K562 (cell line): Measurements from ENCODE around the gene AFG1L. TPM values are rescaled to one million over a fixed set of nuclear protein-coding genes. Genes with fewer than 3 reads are reported as not detected.

Source experiments
- BCL6 ChIP-seq: fragments of 250-450 bp; sonication (Bioruptor Pico); IDR thresholded peaks from 2 replicates; pipeline ENCODE4 v1.4.0; 2020
- BRD4 ChIP-seq: fragments of 200-600 bp; sonication (generic); IDR thresholded peaks from 2 replicates; pipeline ENCODE4 v1.6.1; 2017; ENCODE audit warnings: inconsistent platforms
- HOXB6 ChIP-seq: fragments of 250-450 bp; sonication (Bioruptor Pico); IDR thresholded peaks from 2 replicates; pipeline ENCODE4 v1.5.1; 2022; ENCODE audit warnings: mild to moderate bottlenecking, borderline replicate concordance
- ZNF408 ChIP-seq: fragments of 250-450 bp; sonication (Bioruptor Pico); IDR thresholded peaks from 2 replicates; pipeline ENCODE4 v1.4.0; 2020; ENCODE audit warnings: low read depth, mild to moderate bottlenecking, moderate library complexity
- ZNF778 ChIP-seq: fragments of 450-650 bp; formaldehyde crosslinking; IDR thresholded peaks from 2 replicates; pipeline ENCODE4 v1.4.0; 2020; ENCODE audit warnings: mild to moderate bottlenecking, moderate library complexity
- polyA plus RNA-seq, 8 experiments: library from polyadenylated mRNA; depleted of rRNA in 4 of 8; stranded (reverse) in 5 of 8; unstranded in 3 of 8; fragments of >200 nt; fragmentation: Nextera tagmentation in 2 of 8; fragmentation: Illumina TruSeq in 1 of 8; extraction: Ambion mirVana in 2 of 8; extraction: Trizol in 1 of 8; gene quantifications; 2 replicates each; pipeline versions ENCODE4 v1.2.1 to v1.2.3, GENCODE V29; 2011 to 2014; ENCODE audit warnings: inconsistent platforms in 1 of 8, missing spikeins in 1 of 8
- total RNA-seq, 7 experiments: library from RNA; depleted of rRNA in 6 of 7; stranded (reverse); fragments of >200 nt in 6 of 7; fragmentation: Illumina TruSeq in 2 of 7; extraction: Trizol in 2 of 7; gene quantifications; 2 replicates each; pipeline versions ENCODE4 v1.2.1 to v1.2.3, GENCODE V29; 2011 to 2021; ENCODE audit warnings: low replicate concordance in 1 of 7
- TF ChIP-seq, protein P1 (sequence below): sonication (generic); formaldehyde crosslinking; IDR thresholded peaks from 2 replicates; pipeline ENCODE4 v1.8.0; 2023; ENCODE audit warnings: missing genetic modification reagents, mild to moderate bottlenecking, borderline replicate concordance
- TF ChIP-seq, protein P2 (sequence below): fragments of 450-650 bp; IDR thresholded peaks from 2 replicates; pipeline ENCODE4 v1.6.1; 2016; ENCODE audit warnings: low read depth, mild to moderate bottlenecking, moderate library complexity
- TF ChIP-seq, protein P3 (sequence below): fragments of 250-450 bp; sonication (Bioruptor Pico); IDR thresholded peaks from 2 replicates; pipeline ENCODE4 v1.5.0; 2020; ENCODE audit warnings: mild to moderate bottlenecking, borderline replicate concordance
- TF ChIP-seq, protein P4 (sequence below), 2 experiments: fragments of 450-650 bp in 1 of 2; IDR thresholded peaks; 2 replicates each; pipeline ENCODE4 v1.6.1; 2011 to 2017; ENCODE audit warnings: low read depth in 2 of 2, antibody characterized with exemption in 1 of 2, borderline replicate concordance in 1 of 2, low read length in 1 of 2, mild to moderate bottlenecking in 1 of 2, mixed read lengths in 1 of 2; ENCODE audit not compliant: control insufficient read depth in 1 of 2
- TF ChIP-seq, protein P5 (sequence below): fragments of 450-650 bp; IDR thresholded peaks from 2 replicates; pipeline ENCODE4 v1.6.1; 2018; ENCODE audit not compliant: partially characterized antibody

Gene AFG1L
- total and polyA plus RNA-seq, 9 of the 15 experiments (the other 6 are each of a cell fraction or from before 2014, with no cell fraction given), result 2.2 to 15.5 (median 5.8) TPM

GRCh38 chr6:108558372-108559096 lies 263.7 kb downstream of the AFG1L start (continued):
- TF ChIP-seq, protein P1, sequence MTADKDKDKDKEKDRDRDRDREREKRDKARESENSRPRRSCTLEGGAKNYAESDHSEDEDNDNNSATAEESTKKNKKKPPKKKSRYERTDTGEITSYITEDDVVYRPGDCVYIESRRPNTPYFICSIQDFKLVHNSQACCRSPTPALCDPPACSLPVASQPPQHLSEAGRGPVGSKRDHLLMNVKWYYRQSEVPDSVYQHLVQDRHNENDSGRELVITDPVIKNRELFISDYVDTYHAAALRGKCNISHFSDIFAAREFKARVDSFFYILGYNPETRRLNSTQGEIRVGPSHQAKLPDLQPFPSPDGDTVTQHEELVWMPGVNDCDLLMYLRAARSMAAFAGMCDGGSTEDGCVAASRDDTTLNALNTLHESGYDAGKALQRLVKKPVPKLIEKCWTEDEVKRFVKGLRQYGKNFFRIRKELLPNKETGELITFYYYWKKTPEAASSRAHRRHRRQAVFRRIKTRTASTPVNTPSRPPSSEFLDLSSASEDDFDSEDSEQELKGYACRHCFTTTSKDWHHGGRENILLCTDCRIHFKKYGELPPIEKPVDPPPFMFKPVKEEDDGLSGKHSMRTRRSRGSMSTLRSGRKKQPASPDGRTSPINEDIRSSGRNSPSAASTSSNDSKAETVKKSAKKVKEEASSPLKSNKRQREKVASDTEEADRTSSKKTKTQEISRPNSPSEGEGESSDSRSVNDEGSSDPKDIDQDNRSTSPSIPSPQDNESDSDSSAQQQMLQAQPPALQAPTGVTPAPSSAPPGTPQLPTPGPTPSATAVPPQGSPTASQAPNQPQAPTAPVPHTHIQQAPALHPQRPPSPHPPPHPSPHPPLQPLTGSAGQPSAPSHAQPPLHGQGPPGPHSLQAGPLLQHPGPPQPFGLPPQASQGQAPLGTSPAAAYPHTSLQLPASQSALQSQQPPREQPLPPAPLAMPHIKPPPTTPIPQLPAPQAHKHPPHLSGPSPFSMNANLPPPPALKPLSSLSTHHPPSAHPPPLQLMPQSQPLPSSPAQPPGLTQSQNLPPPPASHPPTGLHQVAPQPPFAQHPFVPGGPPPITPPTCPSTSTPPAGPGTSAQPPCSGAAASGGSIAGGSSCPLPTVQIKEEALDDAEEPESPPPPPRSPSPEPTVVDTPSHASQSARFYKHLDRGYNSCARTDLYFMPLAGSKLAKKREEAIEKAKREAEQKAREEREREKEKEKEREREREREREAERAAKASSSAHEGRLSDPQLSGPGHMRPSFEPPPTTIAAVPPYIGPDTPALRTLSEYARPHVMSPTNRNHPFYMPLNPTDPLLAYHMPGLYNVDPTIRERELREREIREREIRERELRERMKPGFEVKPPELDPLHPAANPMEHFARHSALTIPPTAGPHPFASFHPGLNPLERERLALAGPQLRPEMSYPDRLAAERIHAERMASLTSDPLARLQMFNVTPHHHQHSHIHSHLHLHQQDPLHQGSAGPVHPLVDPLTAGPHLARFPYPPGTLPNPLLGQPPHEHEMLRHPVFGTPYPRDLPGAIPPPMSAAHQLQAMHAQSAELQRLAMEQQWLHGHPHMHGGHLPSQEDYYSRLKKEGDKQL, result no peak
- TF ChIP-seq HOXB6 (no peak), BRD4 (peak; percentile 8; the same call in 1 of the 2 replicates), ZNF778 (CRISPR knock-in tag) (no peak), ZNF408 (CRISPR knock-in tag) (no peak), BCL6 (CRISPR knock-in tag) (no peak)
- TF ChIP-seq, protein P2, sequence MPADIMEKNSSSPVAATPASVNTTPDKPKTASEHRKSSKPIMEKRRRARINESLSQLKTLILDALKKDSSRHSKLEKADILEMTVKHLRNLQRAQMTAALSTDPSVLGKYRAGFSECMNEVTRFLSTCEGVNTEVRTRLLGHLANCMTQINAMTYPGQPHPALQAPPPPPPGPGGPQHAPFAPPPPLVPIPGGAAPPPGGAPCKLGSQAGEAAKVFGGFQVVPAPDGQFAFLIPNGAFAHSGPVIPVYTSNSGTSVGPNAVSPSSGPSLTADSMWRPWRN, result no peak
- TF ChIP-seq, protein P3, sequence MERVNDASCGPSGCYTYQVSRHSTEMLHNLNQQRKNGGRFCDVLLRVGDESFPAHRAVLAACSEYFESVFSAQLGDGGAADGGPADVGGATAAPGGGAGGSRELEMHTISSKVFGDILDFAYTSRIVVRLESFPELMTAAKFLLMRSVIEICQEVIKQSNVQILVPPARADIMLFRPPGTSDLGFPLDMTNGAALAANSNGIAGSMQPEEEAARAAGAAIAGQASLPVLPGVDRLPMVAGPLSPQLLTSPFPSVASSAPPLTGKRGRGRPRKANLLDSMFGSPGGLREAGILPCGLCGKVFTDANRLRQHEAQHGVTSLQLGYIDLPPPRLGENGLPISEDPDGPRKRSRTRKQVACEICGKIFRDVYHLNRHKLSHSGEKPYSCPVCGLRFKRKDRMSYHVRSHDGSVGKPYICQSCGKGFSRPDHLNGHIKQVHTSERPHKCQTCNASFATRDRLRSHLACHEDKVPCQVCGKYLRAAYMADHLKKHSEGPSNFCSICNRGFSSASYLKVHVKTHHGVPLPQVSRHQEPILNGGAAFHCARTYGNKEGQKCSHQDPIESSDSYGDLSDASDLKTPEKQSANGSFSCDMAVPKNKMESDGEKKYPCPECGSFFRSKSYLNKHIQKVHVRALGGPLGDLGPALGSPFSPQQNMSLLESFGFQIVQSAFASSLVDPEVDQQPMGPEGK (CRISPR knock-in tag), result no peak
- TF ChIP-seq, protein P4, sequence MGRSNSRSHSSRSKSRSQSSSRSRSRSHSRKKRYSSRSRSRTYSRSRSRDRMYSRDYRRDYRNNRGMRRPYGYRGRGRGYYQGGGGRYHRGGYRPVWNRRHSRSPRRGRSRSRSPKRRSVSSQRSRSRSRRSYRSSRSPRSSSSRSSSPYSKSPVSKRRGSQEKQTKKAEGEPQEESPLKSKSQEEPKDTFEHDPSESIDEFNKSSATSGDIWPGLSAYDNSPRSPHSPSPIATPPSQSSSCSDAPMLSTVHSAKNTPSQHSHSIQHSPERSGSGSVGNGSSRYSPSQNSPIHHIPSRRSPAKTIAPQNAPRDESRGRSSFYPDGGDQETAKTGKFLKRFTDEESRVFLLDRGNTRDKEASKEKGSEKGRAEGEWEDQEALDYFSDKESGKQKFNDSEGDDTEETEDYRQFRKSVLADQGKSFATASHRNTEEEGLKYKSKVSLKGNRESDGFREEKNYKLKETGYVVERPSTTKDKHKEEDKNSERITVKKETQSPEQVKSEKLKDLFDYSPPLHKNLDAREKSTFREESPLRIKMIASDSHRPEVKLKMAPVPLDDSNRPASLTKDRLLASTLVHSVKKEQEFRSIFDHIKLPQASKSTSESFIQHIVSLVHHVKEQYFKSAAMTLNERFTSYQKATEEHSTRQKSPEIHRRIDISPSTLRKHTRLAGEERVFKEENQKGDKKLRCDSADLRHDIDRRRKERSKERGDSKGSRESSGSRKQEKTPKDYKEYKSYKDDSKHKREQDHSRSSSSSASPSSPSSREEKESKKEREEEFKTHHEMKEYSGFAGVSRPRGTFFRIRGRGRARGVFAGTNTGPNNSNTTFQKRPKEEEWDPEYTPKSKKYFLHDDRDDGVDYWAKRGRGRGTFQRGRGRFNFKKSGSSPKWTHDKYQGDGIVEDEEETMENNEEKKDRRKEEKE (IDR thresholded peaks at IDR 0.05; ENCODE audit: borderline replicate concordance in 1 of 2, control insufficient read depth in 1 of 2, low read depth in 2 of 2, low read length in 1 of 2), result no peak
- TF ChIP-seq, protein P5, sequence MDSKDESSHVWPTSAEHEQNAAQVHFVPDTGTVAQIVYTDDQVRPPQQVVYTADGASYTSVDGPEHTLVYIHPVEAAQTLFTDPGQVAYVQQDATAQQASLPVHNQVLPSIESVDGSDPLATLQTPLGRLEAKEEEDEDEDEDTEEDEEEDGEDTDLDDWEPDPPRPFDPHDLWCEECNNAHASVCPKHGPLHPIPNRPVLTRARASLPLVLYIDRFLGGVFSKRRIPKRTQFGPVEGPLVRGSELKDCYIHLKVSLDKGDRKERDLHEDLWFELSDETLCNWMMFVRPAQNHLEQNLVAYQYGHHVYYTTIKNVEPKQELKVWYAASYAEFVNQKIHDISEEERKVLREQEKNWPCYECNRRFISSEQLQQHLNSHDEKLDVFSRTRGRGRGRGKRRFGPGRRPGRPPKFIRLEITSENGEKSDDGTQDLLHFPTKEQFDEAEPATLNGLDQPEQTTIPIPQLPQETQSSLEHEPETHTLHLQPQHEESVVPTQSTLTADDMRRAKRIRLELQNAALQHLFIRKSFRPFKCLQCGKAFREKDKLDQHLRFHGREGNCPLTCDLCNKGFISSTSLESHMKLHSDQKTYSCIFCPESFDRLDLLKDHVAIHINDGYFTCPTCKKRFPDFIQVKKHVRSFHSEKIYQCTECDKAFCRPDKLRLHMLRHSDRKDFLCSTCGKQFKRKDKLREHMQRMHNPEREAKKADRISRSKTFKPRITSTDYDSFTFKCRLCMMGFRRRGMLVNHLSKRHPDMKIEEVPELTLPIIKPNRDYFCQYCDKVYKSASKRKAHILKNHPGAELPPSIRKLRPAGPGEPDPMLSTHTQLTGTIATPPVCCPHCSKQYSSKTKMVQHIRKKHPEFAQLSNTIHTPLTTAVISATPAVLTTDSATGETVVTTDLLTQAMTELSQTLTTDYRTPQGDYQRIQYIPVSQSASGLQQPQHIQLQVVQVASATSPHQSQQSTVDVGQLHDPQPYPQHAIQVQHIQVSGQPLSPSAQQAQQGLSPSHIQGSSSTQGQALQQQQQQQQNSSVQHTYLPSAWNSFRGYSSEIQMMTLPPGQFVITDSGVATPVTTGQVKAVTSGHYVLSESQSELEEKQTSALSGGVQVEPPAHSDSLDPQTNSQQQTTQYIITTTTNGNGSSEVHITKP, result peak; percentile 45
